ENCODE results near the gene FRS3. TPM values are rescaled to one million over a fixed set of nuclear protein-coding genes. Genes with fewer than 3 reads are reported as not detected.
A peak's percentile ranks its signal among the peaks of the same experiment; 100 is the strongest.

Gene FRS3
- total and polyA plus RNA-seq, 2 of the 13 experiments (the other 11 are each of a cell fraction or from before 2014, with no cell fraction given) = 3.0 to 7.4 TPM

- TF ChIP-seq ZNF407 (CRISPR knock-in tag; IDR thresholded peaks at IDR 0.05; ENCODE audit: not compliant biosample characterization) (no peak), SOX5 (CRISPR knock-in tag; IDR thresholded peaks at IDR 0.05; ENCODE audit: borderline replicate concordance) (peak; percentile 43; the same call in 1 of the 2 replicates), SALL1 (CRISPR knock-in tag; IDR thresholded peaks at IDR 0.05) (peak; percentile 50), IKZF5 (CRISPR knock-in tag; IDR thresholded peaks at IDR 0.05) (peak; percentile 47; the same call in 1 of the 2 replicates), ZNF816 (CRISPR knock-in tag; IDR thresholded peaks at IDR 0.05; ENCODE audit: borderline replicate concordance) (no peak), ISX (CRISPR knock-in tag; conservative IDR thresholded peaks at IDR 0.05) (no peak), ZFY (CRISPR knock-in tag; IDR thresholded peaks at IDR 0.05) (peak; percentile 60; the same call in 1 of the 2 replicates), THRA (CRISPR knock-in tag; IDR thresholded peaks at IDR 0.05; ENCODE audit: borderline replicate concordance) (peak; percentile 30; the same call in 1 of the 2 replicates), FLYWCH1 (CRISPR knock-in tag; IDR thresholded peaks at IDR 0.05) (no peak), PHF21A (CRISPR knock-in tag; IDR thresholded peaks at IDR 0.05) (peak; percentile 70; the same call in 1 of the 2 replicates), HBP1 (CRISPR knock-in tag; IDR thresholded peaks at IDR 0.05; ENCODE audit: low read depth) (peak; percentile 39; the same call in 1 of the 2 replicates), FOXM1 (CRISPR knock-in tag; IDR thresholded peaks at IDR 0.05) (no peak), ZNF557 (CRISPR knock-in tag; IDR thresholded peaks at IDR 0.05) (no peak), U2AF1 (optimal IDR thresholded peaks at IDR 0.05; ENCODE audit: low read depth, low read length) (peak; percentile 56), ZNF629 (CRISPR knock-in tag; conservative IDR thresholded peaks at IDR 0.05) (peak; percentile 75)
Measured at GRCh38 chr6:41768545-41769308, 11.0 kb downstream of the FRS3 start (continued).
